Karpas-422 (cell line): ENCODE data around the gene ADGRE3. TPM values are rescaled to one million over a fixed set of nuclear protein-coding genes. Genes with fewer than 3 reads are reported as not detected.

ENCODE experiments used
- DNase-seq: peaks from one replicate; pipeline ENCODE4 v3.0.0-alpha.2; 2015
- H2AFZ ChIP-seq: fragments of 200-600 bp; sonication (generic); 2 replicates; pipeline ENCODE4 v1.6.1; 2014; ENCODE audit warnings: antibody characterized with exemption, low read length, mixed read lengths
- H3K27ac ChIP-seq: fragments of 200-600 bp; sonication (generic); 2 replicates; pipeline ENCODE4 v1.5.1; 2014; ENCODE audit warnings: mild to moderate bottlenecking, low read length, moderate library complexity
- H3K27me3 ChIP-seq: fragments of 200-600 bp; sonication (generic); 2 replicates; pipeline ENCODE4 v1.6.1; 2014; ENCODE audit warnings: low read length, mixed read lengths
- H3K36me3 ChIP-seq: fragments of 200-600 bp; sonication (generic); 2 replicates; pipeline ENCODE4 v1.6.1; 2014; ENCODE audit warnings: low read length, mixed read lengths; ENCODE audit not compliant: insufficient read depth
- H3K4me1 ChIP-seq: fragments of 200-600 bp; sonication (generic); 2 replicates; pipeline ENCODE4 v1.6.1; 2014; ENCODE audit warnings: mild to moderate bottlenecking, low read length, mixed read lengths
- H3K4me2 ChIP-seq: fragments of 200-600 bp; sonication (generic); 2 replicates; pipeline ENCODE4 v1.6.1; 2014; ENCODE audit warnings: low read length, low read depth, mild to moderate bottlenecking; ENCODE audit not compliant: poor library complexity, severe bottlenecking
- H3K4me3 ChIP-seq: fragments of 200-600 bp; sonication (generic); 2 replicates; pipeline ENCODE4 v1.5.1; 2014; ENCODE audit warnings: mild to moderate bottlenecking, antibody characterized with exemption, low read length, mixed read lengths
- H3K79me2 ChIP-seq: fragments of 200-600 bp; sonication (generic); 2 replicates; pipeline ENCODE4 v1.6.1; 2014; ENCODE audit warnings: mild to moderate bottlenecking, low read length, mixed read lengths
- H3K9ac ChIP-seq: fragments of 200-600 bp; sonication (generic); 2 replicates; pipeline ENCODE4 v1.6.0; 2014; ENCODE audit warnings: low read length
- H3K9me2 ChIP-seq: fragments of 200-600 bp; sonication (generic), shearing (Covaris generic); replicated peaks from 2 replicates; pipeline ENCODE4 v1.6.0; 2014; ENCODE audit warnings: mild to moderate bottlenecking, low read length, moderate library complexity; ENCODE audit not compliant: insufficient read depth
- H3K9me3 ChIP-seq: fragments of 300-700, 200-600 bp; sonication (generic); 2 replicates; pipeline ENCODE4 v1.6.1; 2014; ENCODE audit warnings: low read length, mixed read lengths
- H4K20me1 ChIP-seq: fragments of 200-600 bp; sonication (generic); 2 replicates; pipeline ENCODE4 v1.6.1; 2014; ENCODE audit warnings: mild to moderate bottlenecking, antibody characterized with exemption, low read length, low read depth; ENCODE audit not compliant: insufficient read depth
- total RNA-seq: library from RNA; depleted of rRNA; stranded (reverse); fragments of >200 nt; shearing (Covaris generic); gene quantifications from 2 replicates; pipeline ENCODE4 v1.2.3, GENCODE V29; 2014; ENCODE audit warnings: low replicate concordance

The ADGRE3 gene
- total RNA-seq, 1 experiment from 2014 or later, result 0.30 TPM

DNA sequence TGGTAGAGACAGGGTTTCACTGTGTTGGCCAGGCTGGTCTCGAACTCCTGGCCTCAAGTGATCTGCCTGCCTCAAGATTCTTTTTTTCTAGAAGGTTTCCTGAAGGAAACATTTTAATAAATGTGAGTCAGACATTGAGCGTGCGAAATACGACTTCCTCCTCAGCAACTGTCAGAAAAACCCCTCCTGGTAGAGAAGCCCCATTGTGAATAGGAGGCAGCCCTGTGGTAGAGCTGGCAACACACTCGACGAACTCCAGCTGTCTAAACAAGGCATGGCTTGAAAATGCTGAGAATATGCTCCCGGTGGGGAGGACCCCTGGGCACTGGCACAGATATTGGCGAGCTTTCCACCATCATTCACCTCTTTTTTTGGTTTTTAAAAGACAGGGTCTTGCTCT is 25.0 kb upstream of the ADGRE3 start:
- no peak for DNase-seq
- Histone ChIP-seq H3K27ac (no peak overlapping the region), H3K79me2 (no peaks in the 10 kb centered on the region), H3K4me2 (no peak overlapping the region), H3K9ac (no peak overlapping the region), H3K36me3 (peaks cover 29% of the 10 kb centered on the region), H3K4me1 (no peaks in the 10 kb centered on the region), H4K20me1 (no peaks in the 10 kb centered on the region), H3K27me3 (no peaks in the 10 kb centered on the region), H3K9me2 (no peaks in the 10 kb centered on the region), H3K4me3 (no peak overlapping the region), H3K9me3 (no peaks in the 10 kb centered on the region), H2AFZ (no peak overlapping the region)

DNA sequence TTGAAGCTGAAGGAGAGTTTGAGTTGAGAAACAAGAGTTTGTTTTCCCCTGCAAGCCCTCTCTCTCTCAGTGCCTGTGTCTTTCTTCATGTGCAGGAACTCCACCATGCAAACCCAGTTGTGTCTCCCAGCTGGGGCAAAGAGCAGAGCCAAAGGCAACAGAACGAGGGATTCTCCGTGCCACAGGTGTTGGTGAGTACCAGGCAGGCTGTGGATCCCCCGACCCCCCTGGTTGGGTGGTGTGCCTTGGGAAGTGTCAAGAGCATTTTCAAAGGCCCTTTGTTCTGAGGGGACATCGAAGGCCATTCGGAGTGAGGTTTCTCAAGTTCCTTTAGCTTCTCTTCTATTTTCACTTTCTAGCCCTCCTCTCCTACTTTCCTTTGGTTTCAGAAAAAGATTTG is 20.8 kb upstream of the ADGRE3 start:
- no peaks in the 10 kb centered on the region for H3K9me2 ChIP-seq
- H3K79me2 ChIP-seq, result peaks cover 21% of the 10 kb centered on the region
- peaks cover 13% of the 10 kb centered on the region for H3K4me1 ChIP-seq
- H3K27me3 ChIP-seq, result no peaks in the 10 kb centered on the region
- H2AFZ ChIP-seq, result no peak overlapping the region
- H4K20me1 ChIP-seq, result no peaks in the 10 kb centered on the region
- H3K27ac ChIP-seq, result no peak overlapping the region
- DNase-seq, result no peak
- no peak overlapping the region for H3K4me2 ChIP-seq
- no peaks in the 10 kb centered on the region for H3K9me3 ChIP-seq
- H3K9ac ChIP-seq, result no peak overlapping the region
- H3K36me3 ChIP-seq, result peaks cover 12% of the 10 kb centered on the region; the same call in 1 of the 2 replicates
- no peak overlapping the region for H3K4me3 ChIP-seq

DNA sequence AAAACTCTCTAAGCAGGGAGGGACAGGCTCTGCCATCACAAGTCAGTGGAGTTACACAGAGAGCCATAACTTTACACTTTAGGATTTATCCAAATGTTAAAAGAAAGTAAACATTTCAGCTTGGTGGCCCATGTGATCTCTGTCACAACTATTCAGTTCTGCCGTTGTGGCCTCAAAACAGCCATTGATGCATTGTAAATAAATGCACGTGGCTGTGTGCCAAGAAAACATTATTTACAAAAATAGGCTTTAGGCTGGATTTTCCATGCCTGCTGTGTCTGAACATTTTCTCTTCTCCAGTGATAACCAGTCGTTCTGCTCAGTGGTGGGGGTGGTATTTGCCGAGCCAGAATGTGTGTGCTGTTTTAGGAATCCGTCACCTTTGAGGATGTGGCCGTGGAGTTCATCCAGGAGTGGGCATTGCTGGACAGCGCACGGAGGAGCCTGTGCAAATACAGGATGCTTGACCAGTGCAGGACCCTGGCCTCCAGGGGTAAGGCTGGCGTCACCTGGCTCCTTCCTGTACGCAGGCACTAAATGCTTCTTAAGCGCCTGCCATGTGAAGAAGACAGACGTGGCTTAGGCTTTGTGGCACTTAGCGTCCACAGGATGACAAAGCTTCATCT is 20.1 kb upstream of the ADGRE3 start:
- Histone ChIP-seq H3K4me2 (no peak overlapping the region), H3K79me2 (peaks cover 25% of the 10 kb centered on the region)

DNA sequence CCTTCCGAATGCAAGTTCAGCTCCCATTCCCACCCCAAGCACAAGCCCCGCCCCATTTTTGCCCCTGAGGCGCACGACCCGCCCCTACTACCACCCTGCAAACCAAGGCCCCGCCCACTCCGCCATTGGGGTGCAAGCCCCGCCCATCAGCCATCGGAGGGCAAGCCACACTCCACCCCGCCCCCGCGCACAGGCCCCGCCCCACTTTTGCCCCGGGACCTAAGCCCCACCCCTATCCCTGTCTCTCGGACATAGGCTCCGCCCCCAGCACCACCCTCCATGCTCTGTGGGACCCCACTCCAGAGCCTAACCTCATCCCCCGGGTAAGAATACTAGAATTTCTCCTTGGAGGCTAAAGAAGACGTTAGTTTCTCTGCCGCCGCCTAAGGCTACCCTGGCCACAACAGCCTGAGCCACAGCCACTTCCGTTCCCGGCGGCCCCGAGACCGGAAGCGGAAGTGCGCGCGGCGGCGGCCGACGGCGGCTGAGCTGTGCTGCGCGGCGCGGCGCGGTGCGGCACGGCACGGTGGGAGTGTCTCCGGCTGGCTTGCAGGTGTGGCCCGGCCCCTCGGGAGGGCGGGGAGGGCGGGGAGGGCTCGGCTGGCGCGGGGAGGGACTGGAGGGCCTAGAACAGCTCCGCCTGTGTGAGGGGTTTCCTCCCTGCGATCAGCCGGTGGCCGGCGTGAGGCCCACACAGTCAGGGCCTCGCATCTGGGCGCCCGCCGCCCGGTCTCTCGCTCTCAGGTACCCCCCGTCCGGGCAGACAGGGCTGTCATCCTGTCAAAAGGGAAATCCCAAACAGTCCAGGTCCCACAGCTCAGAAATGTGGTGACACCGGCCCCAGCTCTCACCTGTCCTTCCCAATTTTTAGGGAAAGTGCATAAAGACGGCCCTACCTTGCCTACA is 15.2 kb upstream of the ADGRE3 start, which contains the start of gene ZNF333:
Gene ZNF333 (plus strand): TSS at position 451 of the 906 bp plus-strand sequence. CDS start 3,444 bp downstream, outside the sequence.
- Histone ChIP-seq H3K9me3 (no peaks in the 10 kb centered on the region), H3K27ac (peak within 1 kb of the TSS; percentile 83), H2AFZ (peak within 1 kb of the TSS; percentile 84), H3K79me2 (peaks cover 25% of the 10 kb centered on the region), H3K4me1 (peaks cover 24% of the 10 kb centered on the region), H3K4me2 (peak within 1 kb of the TSS; percentile 98), H3K27me3 (no peaks in the 10 kb centered on the region), H4K20me1 (no peaks in the 10 kb centered on the region), H3K4me3 (peak within 1 kb of the TSS; percentile 99), H3K9me2 (no peaks in the 10 kb centered on the region), H3K36me3 (no peaks in the 10 kb centered on the region), H3K9ac (peak within 1 kb of the TSS; percentile 96)
- DNase-seq, result peak; percentile 97

More for the DNA sequence above, 20.1 kb upstream of the ADGRE3 start:
- H3K4me3 ChIP-seq, result no peak overlapping the region
- no peaks in the 10 kb centered on the region for H3K9me3 ChIP-seq
- peaks cover 8% of the 10 kb centered on the region; the same call in 1 of the 2 replicates for H3K36me3 ChIP-seq
- H4K20me1 ChIP-seq, result no peaks in the 10 kb centered on the region
- no peak for DNase-seq
- H3K27me3 ChIP-seq, result no peaks in the 10 kb centered on the region
- H2AFZ ChIP-seq, result no peak overlapping the region
- no peak overlapping the region for H3K27ac ChIP-seq
- H3K9me2 ChIP-seq, result no peaks in the 10 kb centered on the region
- H3K4me1 ChIP-seq, result peaks cover 13% of the 10 kb centered on the region
- H3K9ac ChIP-seq, result no peak overlapping the region

GRCh38 chr19:14686411-14686810 is 11.8 kb upstream of the ADGRE3 start:
- Histone ChIP-seq H3K9ac (no peak overlapping the region), H3K4me2 (no peak overlapping the region), H2AFZ (no peak overlapping the region), H3K27me3 (no peaks in the 10 kb centered on the region), H4K20me1 (no peaks in the 10 kb centered on the region), H3K27ac (no peak overlapping the region), H3K9me2 (no peaks in the 10 kb centered on the region), H3K9me3 (no peaks in the 10 kb centered on the region), H3K4me3 (no peak overlapping the region), H3K79me2 (peaks cover 13% of the 10 kb centered on the region), H3K4me1 (peaks cover 23% of the 10 kb centered on the region), H3K36me3 (no peaks in the 10 kb centered on the region)
- DNase-seq, result peak; percentile 76

DNA sequence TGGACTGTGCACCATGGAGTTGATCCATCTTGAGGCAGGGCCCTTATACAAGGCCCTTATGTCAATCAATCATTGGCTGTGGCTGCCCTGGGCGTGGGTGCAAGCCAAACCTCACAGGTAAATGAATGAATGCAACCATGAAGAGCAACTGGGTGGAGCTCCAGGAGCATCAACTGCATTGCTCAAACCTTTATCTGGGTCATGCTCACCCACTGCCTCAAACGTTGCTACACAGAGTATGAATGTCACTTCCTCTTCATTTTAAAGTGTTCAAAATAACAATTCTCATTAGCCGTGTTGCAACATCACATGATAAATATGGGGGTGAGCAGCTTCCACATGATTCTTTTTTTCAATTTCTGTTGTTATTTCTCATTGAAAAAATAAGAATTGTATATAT is 8.8 kb upstream of the ADGRE3 start:
- Histone ChIP-seq H3K27me3 (no peaks in the 10 kb centered on the region), H3K79me2 (no peaks in the 10 kb centered on the region), H3K9me2 (no peaks in the 10 kb centered on the region), H3K27ac (no peak overlapping the region), H3K4me1 (peaks cover 4% of the 10 kb centered on the region), H3K9me3 (no peaks in the 10 kb centered on the region), H3K4me3 (no peak overlapping the region), H3K36me3 (no peaks in the 10 kb centered on the region), H4K20me1 (no peaks in the 10 kb centered on the region), H3K9ac (no peak overlapping the region), H2AFZ (no peak overlapping the region), H3K4me2 (no peak overlapping the region)
- peak; percentile 40 for DNase-seq

DNA sequence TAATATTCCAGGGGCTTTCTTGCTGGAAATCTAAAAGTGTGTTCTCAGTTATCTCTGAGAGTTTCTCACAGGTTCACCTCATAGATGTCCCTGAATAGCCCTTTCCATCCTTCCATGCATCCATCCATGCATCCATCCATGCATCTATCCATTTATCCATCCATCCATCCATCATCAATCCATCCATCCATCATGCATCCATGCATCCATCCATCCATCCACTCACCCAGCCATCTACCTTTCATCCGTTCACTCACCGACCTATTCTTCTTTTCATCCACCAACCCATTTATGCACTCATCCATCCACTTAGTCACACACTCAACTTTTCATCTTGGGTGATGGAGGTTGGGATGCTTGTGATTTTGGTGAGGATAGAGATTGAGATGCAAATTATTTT is 7.4 kb upstream of the ADGRE3 start:
- H3K4me2 ChIP-seq, result no peak overlapping the region
- no peak for DNase-seq
- H3K9me2 ChIP-seq, result no peaks in the 10 kb centered on the region
- H2AFZ ChIP-seq, result no peak overlapping the region
- no peak overlapping the region for H3K4me3 ChIP-seq
- no peaks in the 10 kb centered on the region for H3K9me3 ChIP-seq
- no peak overlapping the region for H3K27ac ChIP-seq
- H4K20me1 ChIP-seq, result no peaks in the 10 kb centered on the region
- peaks cover 3% of the 10 kb centered on the region; the same call in 1 of the 2 replicates for H3K4me1 ChIP-seq
- H3K79me2 ChIP-seq, result no peaks in the 10 kb centered on the region
- H3K36me3 ChIP-seq, result no peaks in the 10 kb centered on the region
- H3K9ac ChIP-seq, result no peak overlapping the region
- no peaks in the 10 kb centered on the region for H3K27me3 ChIP-seq

- H2AFZ ChIP-seq, result no peak overlapping the region
- DNase-seq, result no peak
Measured at GRCh38 chr19:14678199-14678598, 3.6 kb upstream of the ADGRE3 start.

More at GRCh38 chr19:14678199-14678598, 3.6 kb upstream of the ADGRE3 start:
- H3K79me2 ChIP-seq, result no peaks in the 10 kb centered on the region
- no peak overlapping the region for H3K4me2 ChIP-seq
- no peak overlapping the region for H3K9ac ChIP-seq
- H3K4me1 ChIP-seq, result no peaks in the 10 kb centered on the region
- no peaks in the 10 kb centered on the region for H3K9me2 ChIP-seq
- H3K27ac ChIP-seq, result no peak overlapping the region
- no peaks in the 10 kb centered on the region for H3K9me3 ChIP-seq
- H4K20me1 ChIP-seq, result no peaks in the 10 kb centered on the region
- no peaks in the 10 kb centered on the region for H3K27me3 ChIP-seq
- no peak overlapping the region for H3K4me3 ChIP-seq
- H3K36me3 ChIP-seq, result no peaks in the 10 kb centered on the region
